LoVo (cell line): ENCODE results near the gene NCOR2.

Experiments
- DNase-seq: peaks from one replicate; pipeline ENCODE4 v3.0.0-alpha.2; 2016; ENCODE audit warnings: low spot score

The NCOR2 gene

DNA sequence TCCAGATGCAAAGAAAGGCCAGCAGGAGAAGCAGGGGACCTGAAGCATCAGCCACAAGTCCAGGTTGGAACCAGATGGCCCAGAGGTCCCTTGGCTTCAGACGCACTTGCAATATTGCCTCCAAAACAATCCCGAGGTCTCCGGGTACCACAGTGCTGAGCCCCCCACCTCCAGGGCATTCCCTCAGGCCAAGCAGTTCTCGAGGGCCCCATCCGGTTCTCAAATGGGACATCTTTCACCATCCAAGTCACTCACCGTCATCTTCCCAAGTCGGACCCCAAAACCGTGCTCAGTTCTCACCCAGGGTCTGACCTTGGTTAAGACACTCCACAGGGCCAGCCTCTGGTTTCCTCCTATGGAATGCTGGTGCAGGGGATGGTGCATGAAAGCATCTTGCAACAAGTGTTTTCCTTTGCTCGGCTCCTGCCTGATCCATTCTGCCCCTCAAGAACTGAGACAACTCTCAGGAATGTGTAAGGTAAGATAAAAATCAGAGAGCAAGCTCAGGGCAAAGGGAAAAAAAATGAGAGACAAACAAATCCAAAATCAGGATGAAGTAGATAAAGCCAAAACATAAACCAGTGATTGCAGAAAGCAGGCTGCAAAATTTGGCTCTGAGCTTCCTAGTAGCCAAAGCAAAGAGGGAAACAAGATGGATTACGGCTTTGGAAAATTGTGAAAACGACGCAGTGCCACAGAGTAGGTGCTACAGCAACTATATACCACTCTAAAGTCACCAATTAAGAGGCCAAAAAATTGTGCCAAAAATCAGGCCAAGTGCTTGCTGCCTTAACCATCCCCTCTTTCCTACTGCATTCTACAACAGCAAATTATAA is 8.0 kb downstream of the NCOR2 start:
- no peak for DNase-seq

DNA sequence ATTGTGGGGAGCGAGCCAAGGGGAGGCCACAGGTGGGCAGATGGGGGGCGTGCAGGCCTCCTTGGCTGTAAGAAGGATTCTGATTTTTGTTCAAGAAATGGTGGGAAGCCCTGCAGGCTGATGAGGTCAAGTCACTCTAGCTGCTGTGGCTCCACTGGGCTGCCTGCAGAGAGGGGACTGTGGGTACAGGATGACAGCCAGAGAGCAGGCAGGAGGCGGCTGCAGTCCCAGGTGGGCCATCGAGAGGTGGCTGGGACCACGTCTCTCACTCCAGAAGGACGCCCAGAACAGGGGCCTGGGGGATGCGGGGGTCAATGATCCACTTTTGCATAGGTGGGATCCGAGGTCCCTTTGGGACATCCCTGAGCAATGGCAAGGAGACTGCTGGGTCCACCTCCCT is 9.1 kb downstream of the NCOR2 start:
- DNase-seq: no peak

DNA sequence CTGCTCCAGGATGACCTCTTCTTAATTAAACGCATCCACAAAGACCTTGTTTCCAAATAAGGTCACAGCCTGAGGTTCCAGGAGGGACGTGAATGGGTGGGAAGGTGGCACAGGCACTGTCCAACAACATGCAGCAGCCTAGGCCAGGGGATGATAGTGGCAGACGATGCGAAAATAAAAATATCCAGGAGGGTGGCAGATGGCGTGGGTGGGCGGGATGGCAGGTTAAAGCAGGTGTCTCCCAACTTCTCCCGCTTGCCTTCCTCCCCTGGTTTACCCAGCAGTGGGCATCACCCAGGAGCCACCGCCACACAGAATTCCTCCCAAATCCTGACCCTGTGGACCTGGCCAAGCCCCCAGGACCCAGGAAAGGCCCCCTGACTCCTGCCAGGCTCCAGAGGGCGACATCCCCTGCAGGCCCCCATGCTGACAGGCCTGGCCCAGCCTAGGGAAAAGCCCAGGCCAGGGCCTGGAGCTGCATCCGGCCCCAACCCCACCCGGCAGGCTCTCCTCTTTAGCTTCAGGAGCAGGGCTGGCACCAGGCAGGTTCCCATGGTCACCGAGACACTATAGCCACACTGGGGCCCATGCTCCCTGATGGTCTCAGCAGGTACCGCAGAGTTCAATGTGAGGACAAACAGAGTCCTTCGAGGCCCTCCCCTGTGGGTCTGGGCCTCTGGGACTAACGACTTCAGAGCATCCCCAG is 9.7 kb downstream of the NCOR2 start:
- no peak for DNase-seq

DNA sequence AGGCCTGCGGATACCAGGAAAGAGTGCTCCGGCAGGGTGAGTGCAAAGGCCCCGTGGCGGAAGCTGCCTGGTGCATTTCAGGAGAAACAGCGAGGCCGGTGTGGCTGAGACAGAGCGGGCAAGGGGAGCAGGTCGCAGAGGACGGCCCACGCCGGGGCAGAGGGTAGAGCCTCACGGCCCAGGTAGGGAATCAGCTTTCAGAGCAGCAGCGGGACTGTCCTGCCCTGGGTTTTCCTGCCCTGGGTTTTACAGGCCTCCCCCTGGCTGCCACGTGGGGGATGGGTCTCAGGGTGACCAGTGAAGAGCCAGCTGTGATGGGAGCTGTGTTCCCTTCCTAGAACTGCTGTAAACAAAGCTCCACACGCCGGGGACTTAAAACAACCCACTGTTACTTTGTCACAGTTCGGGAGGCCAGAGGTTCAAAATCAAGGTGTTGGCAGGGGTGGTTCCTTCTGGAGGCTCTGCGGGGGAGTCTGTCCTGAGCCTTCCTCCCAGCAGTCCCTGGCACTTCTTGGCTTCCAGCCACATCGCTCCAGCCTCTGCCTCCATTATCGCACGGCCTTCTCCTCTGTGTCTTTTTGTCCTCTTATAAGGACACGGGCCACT is 10.4 kb downstream of the NCOR2 start:
- DNase-seq: no peak

DNA sequence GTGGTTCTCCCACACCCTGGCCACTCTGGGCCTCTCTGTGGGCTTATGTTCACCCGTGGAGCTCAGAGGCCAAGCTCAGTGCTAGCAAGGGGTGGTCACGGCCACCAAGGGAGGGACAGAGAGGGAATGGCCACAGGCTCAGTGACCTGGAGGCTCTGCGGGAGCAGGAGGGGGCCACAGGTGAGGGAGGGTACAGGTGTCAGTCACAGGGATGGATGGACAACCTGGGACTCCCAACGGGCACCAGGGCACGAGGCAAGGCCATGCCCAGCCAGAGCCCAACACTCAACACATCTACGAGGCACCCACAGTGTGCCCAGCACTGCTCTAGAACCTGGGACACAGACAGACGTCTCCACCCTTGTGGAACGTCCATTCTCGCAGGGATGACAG is 11.3 kb downstream of the NCOR2 start:
- no peak for DNase-seq

DNA sequence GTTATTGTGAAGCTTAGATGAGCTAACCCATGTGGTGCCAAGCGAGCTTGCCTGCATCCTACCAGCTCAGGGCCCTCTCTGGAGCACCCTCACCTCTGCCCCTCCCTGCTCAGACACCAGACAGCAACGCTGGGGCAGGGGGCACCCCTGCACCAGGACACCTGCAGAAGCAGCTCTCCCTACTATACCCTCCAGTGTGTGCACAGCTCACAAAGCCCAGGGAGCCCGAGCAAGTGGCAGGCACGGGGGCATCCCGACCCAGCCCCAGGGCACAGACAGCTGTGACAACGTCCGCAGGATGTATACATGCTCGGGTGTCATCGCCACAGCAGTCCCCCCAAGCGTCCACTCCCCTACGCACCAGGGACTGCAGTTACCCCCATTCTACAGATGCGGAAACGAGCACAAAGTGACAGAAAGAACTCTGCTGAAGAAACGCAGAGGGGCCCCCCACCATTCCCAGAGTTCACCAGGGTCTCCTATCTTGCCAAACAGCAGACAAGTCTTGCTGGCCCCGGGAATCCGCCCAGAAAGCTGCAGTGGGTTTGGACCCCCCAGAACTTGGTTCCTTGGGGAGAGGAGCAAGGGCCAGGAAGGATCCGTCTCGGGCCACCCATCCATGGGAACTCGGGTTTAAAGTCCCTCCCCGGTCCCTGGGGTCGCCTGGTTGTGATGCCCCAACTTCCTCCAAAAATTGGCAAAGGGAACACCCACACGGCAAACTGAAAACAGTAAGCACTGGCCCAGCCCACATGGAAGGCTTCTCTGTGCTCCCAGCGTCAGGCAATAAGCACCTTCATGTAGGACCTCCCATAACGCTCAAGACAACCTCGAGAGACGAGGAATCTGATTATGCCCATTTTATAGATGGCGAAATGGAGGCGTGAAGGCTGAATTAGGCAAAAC is 12.0 kb downstream of the NCOR2 start:
- DNase-seq: no peak

DNA sequence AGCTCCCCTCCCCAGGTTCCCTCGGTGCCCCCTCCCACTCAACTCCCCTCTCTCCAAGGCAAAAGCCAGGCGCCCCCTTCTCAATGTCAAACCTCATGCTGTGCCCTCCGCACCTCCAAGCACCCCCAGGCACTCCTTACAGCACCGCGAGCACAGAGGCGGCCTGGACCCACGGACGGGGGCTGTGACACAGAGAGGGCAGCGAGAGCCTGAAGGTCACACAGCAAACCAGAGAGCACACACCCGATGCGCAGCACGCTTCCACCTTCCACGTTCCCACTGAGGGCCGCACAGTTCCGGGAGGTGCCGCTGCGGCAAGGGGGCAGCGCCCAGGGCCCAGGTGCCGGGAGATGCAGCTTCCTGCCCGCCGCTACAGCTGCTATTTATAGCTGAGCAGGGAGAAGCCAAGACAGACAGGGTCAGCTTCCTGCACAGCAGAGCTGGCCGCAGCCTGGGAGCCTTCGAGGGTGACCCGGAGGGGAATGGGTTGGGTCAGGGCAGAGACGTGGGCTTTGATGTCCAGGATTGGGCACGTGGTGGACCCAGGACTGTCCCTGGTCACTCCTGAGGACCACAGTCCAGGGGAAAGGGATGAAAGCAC is 12.9 kb downstream of the NCOR2 start:
- no peak for DNase-seq

DNA sequence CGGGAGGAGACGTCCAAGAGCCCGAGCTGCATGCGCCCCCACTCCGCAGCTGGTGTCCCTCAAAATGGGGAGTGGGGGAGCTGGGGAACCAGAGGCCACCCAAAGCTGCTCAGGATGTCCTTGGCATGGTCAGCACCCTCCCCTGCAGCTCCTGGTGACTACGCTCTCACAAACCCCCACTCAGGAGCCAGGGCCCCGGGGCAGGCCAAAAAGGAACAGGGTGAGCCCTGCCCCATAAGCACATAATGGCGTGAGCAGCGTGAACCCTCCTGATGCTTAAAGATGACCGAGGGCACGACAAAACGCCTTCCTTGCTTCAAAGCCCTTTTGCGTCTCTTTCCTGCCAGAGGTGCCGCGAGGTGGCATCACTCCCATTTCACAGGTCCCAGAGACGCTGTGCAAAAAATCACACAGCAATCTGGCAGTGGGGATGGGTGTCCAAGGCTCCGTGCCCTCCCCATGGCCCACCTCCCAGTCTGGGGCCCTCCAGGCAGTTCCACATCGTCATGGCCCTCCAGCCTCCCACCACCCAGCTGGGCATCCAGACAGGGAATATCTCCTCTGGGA is 13.5 kb downstream of the NCOR2 start:
- no peak for DNase-seq

DNA sequence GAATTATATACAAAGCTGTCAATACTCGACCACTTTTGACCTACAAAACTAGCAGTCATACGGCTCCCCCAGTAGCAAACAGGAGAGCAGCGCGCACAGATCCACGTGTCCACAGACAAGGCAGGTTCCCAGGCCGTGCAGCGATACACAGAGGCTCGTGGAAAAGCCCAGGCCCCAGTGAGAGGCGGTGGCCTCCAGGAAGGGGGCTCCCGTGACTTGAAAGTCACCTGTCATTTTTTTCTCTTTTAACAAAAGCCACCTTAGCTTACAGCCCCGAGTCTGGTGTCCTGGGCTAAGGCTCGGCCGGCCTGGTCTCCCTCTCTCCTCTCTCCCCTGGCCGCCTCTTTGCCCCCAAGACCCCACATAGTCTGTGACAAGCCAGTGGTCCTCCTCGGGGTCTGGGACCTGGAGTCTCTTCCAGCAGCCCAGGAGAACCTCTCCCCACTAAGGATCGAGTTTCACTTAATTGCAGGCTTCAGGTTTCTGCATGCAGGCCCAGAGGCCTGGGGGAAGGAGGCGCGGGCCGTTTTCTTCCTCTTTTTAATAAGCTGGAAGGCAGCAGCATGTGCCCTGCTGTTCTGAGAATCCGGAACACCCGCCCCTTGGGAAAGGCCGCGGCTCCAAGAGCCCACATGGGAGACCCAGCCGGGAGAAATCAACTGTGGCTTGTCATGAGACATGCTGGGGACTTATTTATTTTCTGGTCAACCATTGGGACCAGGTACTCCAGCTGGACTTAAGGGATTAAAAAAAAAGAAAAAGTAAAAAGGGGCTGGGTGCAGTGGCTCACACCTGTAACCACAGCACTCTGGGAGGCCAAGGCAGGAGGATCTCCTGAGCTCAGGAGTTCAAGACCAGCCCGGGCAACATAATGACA is 15.9 kb downstream of the NCOR2 start:
- no peak for DNase-seq

DNA sequence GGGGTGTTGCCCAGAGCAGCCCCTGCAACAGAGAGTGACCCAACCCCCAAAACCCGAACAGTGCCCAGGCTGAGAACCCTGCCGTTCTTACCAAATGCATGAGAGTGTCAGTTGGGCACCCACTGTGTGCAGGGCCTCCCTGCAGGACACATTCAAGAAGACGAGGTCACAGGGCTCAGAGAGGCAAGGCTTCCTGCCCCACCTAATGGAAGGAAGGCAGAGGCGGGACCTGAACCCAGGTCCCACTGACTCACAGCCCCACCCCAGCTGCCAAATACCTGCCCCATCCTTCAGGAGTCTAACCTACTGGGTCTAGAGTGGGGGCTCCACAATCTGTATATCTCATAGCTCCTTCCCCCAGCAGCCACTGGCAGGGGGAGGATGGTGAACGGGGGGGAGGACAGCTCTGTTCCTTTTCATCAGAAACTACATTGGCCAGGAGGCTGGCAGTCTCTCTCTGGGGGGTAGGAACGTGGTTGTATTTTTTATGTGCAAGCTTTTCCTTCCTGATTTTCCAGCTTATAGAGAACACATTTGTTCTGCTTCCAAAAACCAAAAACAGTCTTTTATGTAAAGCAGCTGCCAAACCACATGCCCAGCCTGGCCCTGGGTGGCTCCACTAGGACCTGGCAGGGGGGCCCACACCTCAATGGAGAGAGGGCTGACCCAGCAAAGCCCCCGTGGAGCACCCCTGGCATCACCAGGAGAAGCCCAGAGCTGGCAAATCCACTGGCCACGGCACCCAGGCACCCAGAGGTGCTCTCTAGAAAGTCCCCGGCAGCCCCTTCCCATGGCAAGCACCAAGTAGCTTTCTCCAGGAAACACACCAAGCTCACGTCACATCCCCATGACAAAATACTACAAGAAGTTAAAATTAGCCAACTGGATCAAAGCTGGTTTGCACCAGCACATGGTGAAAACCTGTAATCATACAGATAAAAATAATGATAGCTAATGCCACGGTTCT is 17.0 kb downstream of the NCOR2 start:
- no peak for DNase-seq

DNA sequence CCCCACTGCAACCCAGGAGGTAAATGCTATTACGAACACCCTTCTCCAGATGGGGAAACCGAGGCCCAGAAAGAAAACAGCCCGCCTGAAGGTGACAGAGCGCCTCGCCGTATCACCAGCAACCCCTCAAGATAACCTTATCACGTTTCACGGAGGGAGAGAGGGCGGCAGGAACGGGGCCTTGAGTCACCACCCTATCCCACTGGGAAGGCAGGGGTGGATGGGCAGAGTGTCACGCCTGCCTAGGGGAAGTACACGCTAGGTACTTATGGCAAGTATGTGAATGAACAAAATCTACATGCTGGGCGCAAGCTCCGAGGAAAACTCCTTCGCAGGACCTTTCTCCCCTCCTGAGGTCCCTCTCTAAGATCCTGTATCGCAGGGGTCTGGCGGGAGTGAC is 17.8 kb downstream of the NCOR2 start:
- DNase-seq: no peak

DNA sequence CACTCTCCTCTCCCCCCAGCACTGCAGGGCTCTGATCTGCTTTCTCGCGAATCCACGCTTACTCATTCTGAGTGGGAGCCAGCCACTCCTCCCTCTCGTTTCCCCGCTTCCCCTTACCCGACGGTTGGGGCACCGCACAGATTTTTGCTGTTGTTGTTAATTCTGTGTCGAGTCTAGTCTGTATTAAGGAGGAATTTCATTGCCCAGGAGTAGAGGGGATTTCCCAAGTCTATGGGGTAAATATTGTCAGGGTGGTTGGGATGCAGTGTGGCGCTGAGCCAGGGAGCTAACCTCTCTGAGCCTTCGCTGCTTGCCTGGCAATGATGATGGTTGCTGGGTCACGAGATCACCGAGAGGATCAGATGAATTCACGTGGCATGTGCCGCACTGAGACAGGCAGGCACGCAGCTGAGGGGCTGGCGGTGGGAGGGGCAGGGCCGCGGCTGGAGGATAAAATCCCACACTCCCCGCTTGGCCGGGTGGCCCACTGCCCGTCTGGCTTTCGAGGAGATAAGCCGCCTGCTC is 18.5 kb downstream of the NCOR2 start:
- no peak for DNase-seq

DNA sequence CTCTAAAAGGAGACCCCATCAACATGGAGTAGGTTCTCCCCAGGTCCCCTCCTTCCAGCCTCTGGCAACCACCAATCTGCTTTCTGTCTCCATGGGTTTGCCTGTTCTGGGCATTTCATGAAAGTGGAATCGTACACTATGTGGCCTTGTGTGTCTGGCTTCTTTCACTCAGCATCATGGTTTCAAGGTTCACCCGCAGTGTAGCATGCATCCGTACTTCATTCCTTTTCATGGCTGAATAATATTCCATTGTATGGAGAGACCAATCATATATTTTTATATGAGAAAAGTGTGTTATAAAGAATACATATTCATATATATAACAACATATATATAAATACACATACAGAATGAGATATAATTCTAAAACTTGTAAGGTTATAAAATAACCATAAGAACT is 19.8 kb downstream of the NCOR2 start:
- no peak for DNase-seq

DNA sequence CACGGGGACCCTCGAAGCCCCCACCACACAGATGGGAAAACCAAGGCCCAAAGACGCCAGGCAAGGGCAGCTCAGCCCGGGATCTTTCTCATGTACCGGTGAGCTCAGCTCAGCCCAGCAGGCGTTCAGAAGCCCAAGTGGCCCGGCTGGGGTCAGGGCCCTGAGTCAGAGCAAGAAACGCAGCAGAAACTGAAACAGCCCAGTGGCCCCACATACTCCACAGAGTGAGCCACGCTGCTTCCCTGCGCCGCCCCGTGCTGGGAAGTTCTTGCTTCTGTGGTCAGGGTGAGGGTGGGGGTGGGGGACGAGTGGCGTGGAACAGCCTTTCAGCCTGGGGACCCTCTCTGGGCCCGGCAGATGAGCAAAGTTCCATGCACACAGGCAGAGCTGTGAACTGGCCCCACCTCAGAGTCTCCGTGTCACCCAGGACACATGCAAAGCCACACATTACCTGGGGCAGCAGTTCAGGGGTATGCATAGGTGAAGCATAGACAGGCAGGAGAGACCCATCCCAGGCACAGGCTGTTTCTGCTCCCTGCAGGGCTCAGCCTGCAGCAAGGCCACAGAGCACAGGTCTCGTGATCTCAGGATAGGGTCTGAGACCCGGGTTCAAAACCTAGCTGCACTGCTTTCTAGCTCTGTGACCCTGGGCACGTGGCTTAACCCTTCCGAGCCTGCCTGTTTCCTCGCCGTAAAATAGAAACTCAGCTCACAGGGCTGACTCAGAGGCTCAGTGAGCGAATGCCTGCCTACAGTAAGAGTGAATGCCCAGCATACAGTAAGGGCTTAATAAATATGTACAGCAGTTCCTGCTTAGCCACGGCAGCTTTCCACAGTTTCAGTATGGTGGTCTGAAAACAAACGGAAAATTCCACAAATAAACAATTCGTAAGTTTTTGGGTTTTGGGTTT is 21.6 kb downstream of the NCOR2 start:
- DNase-seq: no peak

DNA sequence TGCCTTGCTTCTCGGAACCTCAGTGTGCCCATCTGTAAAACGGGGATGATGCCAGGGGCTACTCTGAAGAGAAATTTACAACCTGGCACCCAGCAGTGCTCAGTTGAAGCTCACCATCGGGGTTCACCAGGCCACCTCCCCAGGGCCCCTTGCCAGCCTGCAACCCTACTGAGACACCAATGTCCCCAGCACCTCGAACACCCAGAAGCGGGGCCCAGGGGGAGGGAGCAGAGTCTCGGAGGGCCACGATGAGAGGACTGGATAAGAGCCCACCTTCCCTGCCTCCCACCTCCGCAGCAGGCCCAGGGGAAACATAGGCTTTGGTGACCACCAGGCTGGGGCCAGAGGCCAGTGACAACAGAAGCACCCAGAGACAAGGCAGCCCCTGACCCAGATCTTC is 22.4 kb downstream of the NCOR2 start:
- no peak for DNase-seq

DNA sequence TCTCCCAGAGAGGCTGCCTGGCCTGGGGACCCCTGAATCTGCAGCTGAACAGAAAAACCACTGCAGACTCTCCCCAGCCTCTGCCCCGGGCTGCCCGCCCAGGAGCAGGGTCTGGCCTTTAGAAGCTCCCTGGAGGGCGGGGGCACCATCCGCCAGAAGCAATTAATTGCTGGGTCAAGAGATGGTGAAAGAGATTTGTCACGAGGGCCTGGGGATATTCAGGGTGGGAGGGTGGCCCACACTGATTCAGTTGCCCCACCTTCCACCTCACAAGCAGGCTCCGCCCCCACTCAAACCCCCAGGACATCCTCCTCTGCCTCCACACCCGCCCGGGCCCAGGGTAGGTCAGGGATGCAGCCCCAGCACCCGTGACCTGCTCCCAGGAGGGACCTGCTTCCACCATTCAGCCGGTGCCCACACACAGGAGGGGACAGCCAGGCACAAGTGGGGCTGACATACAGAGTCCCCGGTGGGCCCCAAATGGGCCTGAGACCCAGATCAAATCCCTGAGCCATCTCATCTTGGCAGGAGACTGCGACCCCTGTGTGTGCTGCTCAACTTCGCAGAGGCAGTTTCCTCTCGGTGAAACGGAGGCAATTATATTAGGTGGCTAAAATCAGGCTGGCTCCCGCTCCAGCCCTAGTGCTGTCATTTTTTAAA is 23.0 kb downstream of the NCOR2 start:
- DNase-seq: no peak

DNA sequence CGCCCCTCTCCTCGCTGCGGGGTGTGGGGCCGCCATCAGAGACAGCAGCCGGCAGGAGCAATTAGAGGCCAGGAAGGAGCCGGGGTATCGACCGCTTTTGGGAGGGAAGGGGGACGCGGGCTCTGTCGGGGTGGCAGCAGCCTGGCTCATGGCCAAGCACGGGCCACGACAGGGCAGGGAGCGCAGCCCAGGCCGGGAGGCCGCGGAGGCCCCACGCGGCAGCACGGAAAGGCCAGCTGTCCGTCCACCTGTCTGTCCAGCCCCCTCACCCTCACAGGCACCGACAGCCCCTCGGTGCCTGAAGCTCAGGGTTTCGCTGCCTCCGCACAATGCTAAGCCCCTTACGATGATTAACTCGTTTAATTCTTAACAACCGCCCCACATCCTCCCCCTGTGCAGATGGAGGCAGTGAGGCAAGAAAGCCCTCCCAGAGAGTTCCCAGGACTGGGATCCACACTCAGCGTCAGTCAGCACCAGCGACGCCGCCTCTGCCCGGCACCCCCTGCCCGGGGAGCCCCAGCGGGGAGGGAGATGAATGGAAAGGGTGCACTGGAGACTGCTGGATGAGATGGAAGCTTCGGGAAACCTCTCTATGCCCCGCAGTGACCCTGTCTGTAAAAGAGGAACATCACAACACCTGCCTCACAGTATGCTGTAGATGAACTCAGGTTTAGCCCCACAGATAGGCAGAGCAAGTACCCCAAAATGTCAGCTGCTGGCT is 23.7 kb downstream of the NCOR2 start:
- no peak for DNase-seq
